Ureter (tissue), 1 donor: ENCODE data around the gene TBC1D17. TPM values are rescaled to one million over a fixed set of nuclear protein-coding genes. Genes with fewer than 3 reads are reported as not detected.
A peak's percentile ranks its signal among the peaks of the same experiment; 100 is the strongest.
"Not testable (repeated sequence)": the region's sequence is repeated elsewhere in the genome, so short reads cannot be mapped to it uniquely, and the experiment has no call there.

ENCODE experiments used
- DNase-seq: peaks from one replicate; pipeline ENCODE4 v3.0.0-alpha.2; 2020; ENCODE audit warnings: low spot score
- total RNA-seq: library from RNA; stranded (reverse); gene quantifications from one replicate; pipeline ENCODE4 v1.2.4, GENCODE V29; 2023
- donor health status: DM: yes; HTN: yes; CAD: no.

The TBC1D17 gene
- total RNA-seq, 1 donor from 2014 or later, result 30.4 TPM

GRCh38 chr19:49916839-49917733 is 39.6 kb downstream of the TBC1D17 start:
- no peak for DNase-seq

- DNase-seq, result no peak
Measured at GRCh38 chr19:49918089-49918488, 40.6 kb downstream of the TBC1D17 start.

- no peak for DNase-seq
Measured at GRCh38 chr19:49920624-49921363, 43.3 kb downstream of the TBC1D17 start.

- no peak for DNase-seq
Measured at GRCh38 chr19:49921871-49922795, 44.6 kb downstream of the TBC1D17 start.

GRCh38 chr19:49923055-49924003 is 45.8 kb downstream of the TBC1D17 start:
- DNase-seq, result no peak

GRCh38 chr19:49924004-49924880 is 46.7 kb downstream of the TBC1D17 start:
- DNase-seq, result no peak

GRCh38 chr19:49924881-49925210 is 47.3 kb downstream of the TBC1D17 start:
- not testable (repeated sequence) for DNase-seq

GRCh38 chr19:49925486-49925885 is 48.0 kb downstream of the TBC1D17 start:
- DNase-seq, result no peak

- DNase-seq, result no peak
Measured at GRCh38 chr19:49926515-49926914, 49.0 kb downstream of the TBC1D17 start.

- DNase-seq, result no peak
Measured at GRCh38 chr19:49927526-49928264, 50.2 kb downstream of the TBC1D17 start.

- peak; percentile 91 for DNase-seq
Measured at GRCh38 chr19:49929121-49929610, 51.7 kb downstream of the TBC1D17 start, which contains the start of the genes ATF5 and NUP62. Gene ATF5, plus strand, starts transcription at chr19:49929205. Its CDS starts 1,646 bp downstream, at chr19:49930851. Gene NUP62, minus strand, starts transcription at chr19:49929504. Its CDS starts 19,697 bp downstream, at chr19:49909807.

GRCh38 chr19:49929611-49930482 is 52.3 kb downstream of the TBC1D17 start:
- peak; percentile 91 for DNase-seq

GRCh38 chr19:49930483-49931011 is 53.0 kb downstream of the TBC1D17 start:
- DNase-seq, result no peak

- DNase-seq, result no peak
Measured at GRCh38 chr19:49931293-49932040, 54.0 kb downstream of the TBC1D17 start.

GRCh38 chr19:49932041-49932451 is 54.5 kb downstream of the TBC1D17 start:
- DNase-seq, result no peak

- DNase-seq, result no peak
Measured at GRCh38 chr19:49932731-49933131, 55.2 kb downstream of the TBC1D17 start.

- no peak for DNase-seq
Measured at GRCh38 chr19:49933643-49934042, 56.1 kb downstream of the TBC1D17 start.
